Fibroblast of villous mesenchyme (primary cell): ENCODE measurements around the gene COX15. TPM values are rescaled to one million over a fixed set of nuclear protein-coding genes. Genes with fewer than 3 reads are reported as not detected.
A peak's percentile ranks its signal among the peaks of the same experiment; 100 is the strongest.
"Not testable (repeated sequence)": the region's sequence is repeated elsewhere in the genome, so short reads cannot be mapped to it uniquely, and the experiment has no call there.

Experiments
- DNase-seq: peaks from one replicate; pipeline ENCODE4 v3.0.0-alpha.2; 2010; ENCODE audit warnings: low read depth
- H3K4me3 ChIP-seq: 2 replicates; pipeline ENCODE4 v1.5.1; 2011; ENCODE audit warnings: low read depth, mild to moderate bottlenecking, low read length
- CTCF ChIP-seq: IDR thresholded peaks from 2 replicates; pipeline ENCODE4 v1.5.1; 2012; ENCODE audit warnings: low read depth, mild to moderate bottlenecking, low read length; ENCODE audit not compliant: insufficient read depth
- total RNA-seq: library from RNA; depleted of rRNA; stranded (reverse); fragments of >200 nt; gene quantifications from 2 replicates; pipeline ENCODE4 v1.2.3, GENCODE V29; 2012

Gene COX15
- total RNA-seq, 1 donor: 54.0 TPM

GRCh38 chr10:99756159-99756558 is 24.2 kb upstream of the COX15 start:
- H3K4me3 ChIP-seq: no peak overlapping the region
- no peak for DNase-seq
- no peak for TF ChIP-seq CTCF

- DNase-seq: peak; percentile 18
- H3K4me3 ChIP-seq: no peak overlapping the region
- no peak for TF ChIP-seq CTCF
These were observed 22.7 kb upstream of the COX15 start for GRCh38 chr10:99754670-99755069.

GRCh38 chr10:99750641-99751040 is 18.7 kb upstream of the COX15 start:
- no peak for DNase-seq
- TF ChIP-seq CTCF: no peak
- no peak overlapping the region for H3K4me3 ChIP-seq

GRCh38 chr10:99748823-99749451 is 17.0 kb upstream of the COX15 start:
- TF ChIP-seq CTCF: no peak
- DNase-seq: no peak

GRCh38 chr10:99746166-99746565 is 14.2 kb upstream of the COX15 start:
- not testable (repeated sequence) for H3K4me3 ChIP-seq, DNase-seq

More at GRCh38 chr10:99748823-99749451, 17.0 kb upstream of the COX15 start:
- H3K4me3 ChIP-seq: no peak overlapping the region

GRCh38 chr10:99743841-99744240 is 11.9 kb upstream of the COX15 start:
- no peak overlapping the region for H3K4me3 ChIP-seq
- DNase-seq: no peak
- no peak for TF ChIP-seq CTCF

GRCh38 chr10:99742701-99743100 is 10.8 kb upstream of the COX15 start:
- no peak for TF ChIP-seq CTCF
- DNase-seq: peak; percentile 31
- no peak overlapping the region for H3K4me3 ChIP-seq
